IPS DF 6.9 (cell line): Measurements from ENCODE around the gene GNAL.

Source experiments
- DNase-seq: peaks from one replicate; pipeline ENCODE4 v3.0.0-alpha.2; 2013; ENCODE audit warnings: low read depth, low spot score
- H3K27ac ChIP-seq: one replicate; pipeline ENCODE4 v1.5.1; 2013; ENCODE audit warnings: low read length, control low read depth
- H3K27me3 ChIP-seq: 2 replicates; pipeline ENCODE4 v1.6.1; 2013; ENCODE audit warnings: mild to moderate bottlenecking, low read length; ENCODE audit not compliant: control insufficient read depth, insufficient read depth
- H3K36me3 ChIP-seq: 2 replicates; pipeline ENCODE4 v1.6.1; 2013; ENCODE audit warnings: low read length; ENCODE audit not compliant: control insufficient read depth, insufficient read depth
- H3K4me1 ChIP-seq: 2 replicates; pipeline ENCODE4 v1.6.1; 2013; ENCODE audit warnings: low read length; ENCODE audit not compliant: control insufficient read depth, insufficient read depth
- H3K4me3 ChIP-seq: 2 replicates; pipeline ENCODE4 v1.5.1; 2013; ENCODE audit warnings: mild to moderate bottlenecking, low read length
- H3K9me3 ChIP-seq: 2 replicates; pipeline ENCODE4 v1.6.1; 2013; ENCODE audit warnings: low read length, inconsistent platforms; ENCODE audit not compliant: control insufficient read depth, insufficient read depth
- WGBS: extraction: QIAGEN DNeasy Blood & Tissue Kit; methylation state at CpG from one replicate; pipeline ENCODE4 v1.1.7; 2013; ENCODE audit warnings: mixed read lengths, missing lambda C conversion rate; ENCODE audit not compliant: insufficient read length, insufficient coverage; 5-methylcytosine and 5-hydroxymethylcytosine counted together

GNAL gene

GRCh38 chr18:11719050-11719449, 30.0 kb downstream of the GNAL start:
- no peak overlapping the region for H3K27ac ChIP-seq
- no peaks in the 10 kb centered on the region for H3K27me3 ChIP-seq
- peaks cover 3% of the 10 kb centered on the region; the same call in 1 of the 2 replicates for H3K4me1 ChIP-seq
- no peaks in the 10 kb centered on the region for H3K9me3 ChIP-seq
- no peak overlapping the region for H3K4me3 ChIP-seq
- WGBS: no CpG with 5 or more reads among the region's 2 CpGs
- no peaks in the 10 kb centered on the region for H3K36me3 ChIP-seq
- DNase-seq: no peak

GRCh38 chr18:11719621-11720020, 30.6 kb downstream of the GNAL start:
- peaks cover 3% of the 10 kb centered on the region; the same call in 1 of the 2 replicates for H3K4me1 ChIP-seq
- H3K9me3 ChIP-seq: no peaks in the 10 kb centered on the region
- WGBS: no CpG with 5 or more reads among the region's 7 CpGs
- DNase-seq: no peak
- no peak overlapping the region for H3K27ac ChIP-seq
- no peaks in the 10 kb centered on the region for H3K36me3 ChIP-seq
- no peaks in the 10 kb centered on the region for H3K27me3 ChIP-seq
- no peak overlapping the region for H3K4me3 ChIP-seq

GRCh38 chr18:11721720-11722119, 32.7 kb downstream of the GNAL start:
- no CpG with 5 or more reads among the region's 3 CpGs for WGBS
- no peaks in the 10 kb centered on the region for H3K36me3 ChIP-seq
- H3K27me3 ChIP-seq: no peaks in the 10 kb centered on the region
- H3K4me3 ChIP-seq: no peak overlapping the region
- 0 out of 2 replicates have a peak, but pooled peaks cover 1% of the 10 kb centered on the region for H3K4me1 ChIP-seq
- H3K27ac ChIP-seq: no peak overlapping the region
- DNase-seq: no peak
- H3K9me3 ChIP-seq: no peaks in the 10 kb centered on the region

- H3K27ac ChIP-seq: no peak overlapping the region
- H3K27me3 ChIP-seq: no peaks in the 10 kb centered on the region
- H3K9me3 ChIP-seq: no peaks in the 10 kb centered on the region
- H3K4me3 ChIP-seq: no peak overlapping the region
- WGBS: no CpG with 5 or more reads among the region's 5 CpGs
- 0 out of 2 replicates have a peak, but pooled peaks cover under 1% of the 10 kb centered on the region for H3K4me1 ChIP-seq
- DNase-seq: no peak
- no peaks in the 10 kb centered on the region for H3K36me3 ChIP-seq
Observed at GRCh38 chr18:11724781-11725180, 35.7 kb downstream of the GNAL start.

GRCh38 chr18:11726556-11726955, 37.5 kb downstream of the GNAL start:
- Histone ChIP-seq H3K36me3 (no peaks in the 10 kb centered on the region), H3K27me3 (no peaks in the 10 kb centered on the region), H3K9me3 (no peaks in the 10 kb centered on the region), H3K4me1 (no peaks in the 10 kb centered on the region), H3K27ac (no peak overlapping the region), H3K4me3 (no peak overlapping the region)
- no CpG with 5 or more reads among the region's 2 CpGs for WGBS
- DNase-seq: no peak

- no peak for DNase-seq
- Histone ChIP-seq H3K4me1 (peaks cover 1% of the 10 kb centered on the region; the same call in 1 of the 2 replicates), H3K36me3 (no peaks in the 10 kb centered on the region), H3K9me3 (no peaks in the 10 kb centered on the region), H3K27ac (no peak overlapping the region), H3K4me3 (no peak overlapping the region), H3K27me3 (no peaks in the 10 kb centered on the region)
- no CpG with 5 or more reads among the region's 1 CpG for WGBS
Observed at GRCh38 chr18:11728249-11728648, 39.2 kb downstream of the GNAL start.

- H3K4me3 ChIP-seq: no peak overlapping the region
- H3K4me1 ChIP-seq: peaks cover 1% of the 10 kb centered on the region; the same call in 1 of the 2 replicates
- no peaks in the 10 kb centered on the region for H3K9me3 ChIP-seq
- DNase-seq: no peak
- no peaks in the 10 kb centered on the region for H3K27me3 ChIP-seq
- H3K36me3 ChIP-seq: no peaks in the 10 kb centered on the region
- no peak overlapping the region for H3K27ac ChIP-seq
- WGBS: no CpG with 5 or more reads among the region's 6 CpGs
Observed at GRCh38 chr18:11729556-11729955, 40.5 kb downstream of the GNAL start.

GRCh38 chr18:11733031-11733430, 44.0 kb downstream of the GNAL start:
- Histone ChIP-seq H3K36me3 (no peaks in the 10 kb centered on the region), H3K9me3 (no peaks in the 10 kb centered on the region), H3K27me3 (no peaks in the 10 kb centered on the region), H3K4me1 (peaks cover 1% of the 10 kb centered on the region; the same call in 1 of the 2 replicates), H3K27ac (no peak overlapping the region), H3K4me3 (no peak overlapping the region)
- no peak for DNase-seq
- no CpG with 5 or more reads among the region's 17 CpGs for WGBS

GRCh38 chr18:11736656-11737055, 47.6 kb downstream of the GNAL start:
- Histone ChIP-seq H3K4me3 (no peak overlapping the region), H3K27ac (no peak overlapping the region), H3K27me3 (no peaks in the 10 kb centered on the region), H3K9me3 (no peaks in the 10 kb centered on the region), H3K4me1 (peaks cover 1% of the 10 kb centered on the region; the same call in 1 of the 2 replicates), H3K36me3 (no peaks in the 10 kb centered on the region)
- no peak for DNase-seq
- no CpG with 5 or more reads among the region's 1 CpG for WGBS

GRCh38 chr18:11739893-11740292, 50.8 kb downstream of the GNAL start:
- Histone ChIP-seq H3K9me3 (no peaks in the 10 kb centered on the region), H3K36me3 (no peaks in the 10 kb centered on the region), H3K27me3 (no peaks in the 10 kb centered on the region), H3K4me3 (no peak overlapping the region), H3K4me1 (0 out of 2 replicates have a peak, but pooled peaks cover 1% of the 10 kb centered on the region), H3K27ac (no peak overlapping the region)
- no peak for DNase-seq
- WGBS: no CpG with 5 or more reads among the region's 7 CpGs

GRCh38 chr18:11740461-11740860, 51.4 kb downstream of the GNAL start:
- no peaks in the 10 kb centered on the region for H3K27me3 ChIP-seq
- no peak overlapping the region for H3K4me3 ChIP-seq
- no CpG with 5 or more reads among the region's 2 CpGs for WGBS
- H3K9me3 ChIP-seq: no peaks in the 10 kb centered on the region
- H3K27ac ChIP-seq: no peak overlapping the region
- H3K4me1 ChIP-seq: 0 out of 2 replicates have a peak, but pooled peaks cover 1% of the 10 kb centered on the region
- DNase-seq: no peak
- no peaks in the 10 kb centered on the region for H3K36me3 ChIP-seq
